Activated CD4-positive, alpha-beta memory T cell treated with anti-CD3 and anti-CD28 coated beads, Interleukin-2, amount 10 ng/mL, durations not matched to agents 7 days and 5 days (primary cell): ENCODE measurements around the gene SSTR1. TPM values are rescaled to one million over a fixed set of nuclear protein-coding genes. Genes with fewer than 3 reads are reported as not detected.
"Not testable (repeated sequence)": the region's sequence is repeated elsewhere in the genome, so short reads cannot be mapped to it uniquely, and the experiment has no call there.

ENCODE experiments used
- CTCF ChIA-PET: fragments of 350-600 bp; sonication (Branson Sonifier 250); formaldehyde crosslinking; loops from one replicate; lab custom pipeline; 2021; ENCODE audit warnings: antibody characterized with exemption, inconsistent platforms; lab: Charles Lee
- POLR2A ChIA-PET: fragments of 350-600 bp; sonication (Branson Sonifier 250); formaldehyde crosslinking; loops from one replicate; lab custom pipeline; 2021; ENCODE audit warnings: antibody characterized with exemption; lab: Charles Lee
- DNase-seq: peaks from one replicate; pipeline ENCODE4 v3.0.0-alpha.2; 2020
- H3K27ac Mint-ChIP-seq: one replicate; pipeline ENCODE4 v1.8.0; 2021; ENCODE audit warnings: mild to moderate bottlenecking, mixed read lengths
- H3K27me3 Mint-ChIP-seq: one replicate; pipeline ENCODE4 v1.8.0; 2021; ENCODE audit warnings: mixed read lengths
- H3K36me3 Mint-ChIP-seq: one replicate; pipeline ENCODE4 v1.8.0; 2021; ENCODE audit warnings: low read depth, mixed read lengths
- H3K4me1 Mint-ChIP-seq: one replicate; pipeline ENCODE4 v1.8.0; 2021; ENCODE audit warnings: mixed read lengths
- H3K4me3 Mint-ChIP-seq: one replicate; pipeline ENCODE4 v1.8.0; 2021; ENCODE audit warnings: mild to moderate bottlenecking, mixed read lengths
- H3K9me3 Mint-ChIP-seq: one replicate; pipeline ENCODE4 v1.8.0; 2021; ENCODE audit warnings: mixed read lengths
- total RNA-seq, 2 experiments: library from RNA; stranded (reverse); gene quantifications; one replicate each; pipeline ENCODE4 v1.2.3, GENCODE V29; 2021

Gene SSTR1
- not detected for total RNA-seq

- ChIA-PET CTCF (no interaction called here), POLR2A (no interaction called here)
- no peaks in the 10 kb centered on the region for H3K9me3 Mint-ChIP-seq
- H3K4me1 Mint-ChIP-seq: peaks cover 8% of the 10 kb centered on the region
- H3K4me3 Mint-ChIP-seq: no peak within 1 kb of the TSS
- peaks cover 4% of the 10 kb centered on the region for H3K36me3 Mint-ChIP-seq
- peaks cover 63% of the 10 kb centered on the region for H3K27me3 Mint-ChIP-seq
- H3K27ac Mint-ChIP-seq: no peak within 1 kb of the TSS
- no peak for DNase-seq
Measured at GRCh38 chr14:38207736-38208617, at the start of gene SSTR1. SSTR1 (plus strand) TSS chr14:38207904; CDS start chr14:38209390, 1,486 bp downstream.

GRCh38 chr14:38158468-38158867 is 49.2 kb upstream of the SSTR1 start:
- CTCF ChIA-PET: no interaction called here
- POLR2A ChIA-PET: no interaction called here

DNA sequence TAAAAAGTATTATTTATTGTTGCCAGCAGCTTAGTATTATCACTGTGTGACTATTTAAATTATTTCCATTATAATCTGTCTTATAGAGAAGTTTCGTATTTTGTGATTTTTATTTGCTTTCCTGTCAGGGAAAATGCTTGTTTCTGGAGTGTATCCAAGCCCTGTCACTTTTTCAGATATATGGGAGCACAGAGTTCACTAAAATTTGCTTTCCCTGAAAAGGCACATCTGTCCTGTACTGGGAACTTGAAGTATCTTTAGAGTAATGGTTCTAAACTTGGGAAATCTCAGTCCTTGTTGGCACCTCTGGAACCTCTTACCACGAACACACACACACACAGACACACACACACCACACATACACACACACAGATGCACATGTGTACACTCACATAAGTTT is 39.3 kb upstream of the SSTR1 start:
- H3K4me1 Mint-ChIP-seq: no peaks in the 10 kb centered on the region
- H3K27me3 Mint-ChIP-seq: peaks cover 6% of the 10 kb centered on the region
- no peak overlapping the region for H3K4me3 Mint-ChIP-seq
- POLR2A ChIA-PET: no interaction called here
- no peak overlapping the region for H3K27ac Mint-ChIP-seq
- H3K9me3 Mint-ChIP-seq: no peaks in the 10 kb centered on the region
- H3K36me3 Mint-ChIP-seq: no peaks in the 10 kb centered on the region
- DNase-seq: no peak
- CTCF ChIA-PET: no interaction called here

More at GRCh38 chr14:38158468-38158867, 49.2 kb upstream of the SSTR1 start:
- no peaks in the 10 kb centered on the region for H3K4me1 Mint-ChIP-seq
- no peak overlapping the region for H3K4me3 Mint-ChIP-seq
- no peaks in the 10 kb centered on the region for H3K9me3 Mint-ChIP-seq
- no peak overlapping the region for H3K27ac Mint-ChIP-seq
- H3K27me3 Mint-ChIP-seq: no peaks in the 10 kb centered on the region
- DNase-seq: no peak
- no peaks in the 10 kb centered on the region for H3K36me3 Mint-ChIP-seq

- ChIA-PET POLR2A (no interaction called here), CTCF (no interaction called here)
- Mint-ChIP-seq H3K9me3 (peaks cover under 1% of the 10 kb centered on the region), H3K36me3 (no peaks in the 10 kb centered on the region), H3K27ac (no peak overlapping the region), H3K27me3 (peaks cover 6% of the 10 kb centered on the region), H3K4me1 (no peaks in the 10 kb centered on the region), H3K4me3 (no peak overlapping the region)
- DNase-seq: no peak
Measured at GRCh38 chr14:38171197-38171596, 36.5 kb upstream of the SSTR1 start.

DNA sequence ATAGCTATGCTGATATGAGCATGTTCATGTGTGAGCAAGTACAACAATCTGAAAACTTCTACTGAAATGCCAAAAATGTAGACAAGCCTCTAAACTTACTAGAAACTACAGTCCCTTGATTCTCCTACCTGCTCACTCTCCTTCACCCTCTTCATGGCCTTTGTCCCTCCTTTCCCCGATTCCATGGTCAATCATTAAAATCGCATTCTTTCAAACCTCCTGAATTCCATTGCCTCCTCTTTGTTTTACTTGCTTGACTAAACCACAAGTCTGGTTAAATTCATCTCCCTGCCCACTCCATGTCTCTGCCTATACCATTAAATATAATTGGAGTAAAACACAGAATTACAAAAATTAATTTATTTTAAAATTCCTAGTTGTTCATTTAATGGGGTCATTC is 33.0 kb upstream of the SSTR1 start:
- H3K36me3 Mint-ChIP-seq: no peaks in the 10 kb centered on the region
- H3K4me3 Mint-ChIP-seq: no peak overlapping the region
- DNase-seq: no peak
- H3K9me3 Mint-ChIP-seq: peaks cover 3% of the 10 kb centered on the region
- H3K27me3 Mint-ChIP-seq: peaks cover 6% of the 10 kb centered on the region
- H3K4me1 Mint-ChIP-seq: no peaks in the 10 kb centered on the region
- ChIA-PET POLR2A (no interaction called here), CTCF (interaction anchor here (0.7 kb wide), 1 partner anchor 907 kb away, joined by 3 read pairs; no protein-coding TSS in a partner anchor)
- H3K27ac Mint-ChIP-seq: no peak overlapping the region

GRCh38 chr14:38175658-38176057 is 32.0 kb upstream of the SSTR1 start:
- no peak overlapping the region for H3K4me3 Mint-ChIP-seq

GRCh38 chr14:38176379-38176778 is 31.3 kb upstream of the SSTR1 start:
- Mint-ChIP-seq H3K27ac (no peak overlapping the region), H3K4me1 (no peaks in the 10 kb centered on the region), H3K27me3 (peaks cover 1% of the 10 kb centered on the region), H3K4me3 (no peak overlapping the region), H3K9me3 (peaks cover 3% of the 10 kb centered on the region), H3K36me3 (no peaks in the 10 kb centered on the region)
- no peak for DNase-seq
- ChIA-PET POLR2A (no interaction called here), CTCF (no interaction called here)

More at GRCh38 chr14:38175658-38176057, 32.0 kb upstream of the SSTR1 start:
- Mint-ChIP-seq H3K9me3 (peaks cover 3% of the 10 kb centered on the region), H3K27ac (no peak overlapping the region), H3K27me3 (peaks cover 6% of the 10 kb centered on the region), H3K4me1 (no peaks in the 10 kb centered on the region), H3K36me3 (no peaks in the 10 kb centered on the region)
- POLR2A ChIA-PET: no interaction called here
- CTCF ChIA-PET: no interaction called here
- no peak for DNase-seq

- Mint-ChIP-seq H3K36me3 (no peaks in the 10 kb centered on the region), H3K4me1 (no peaks in the 10 kb centered on the region), H3K9me3 (no peaks in the 10 kb centered on the region), H3K4me3 (no peak overlapping the region), H3K27ac (no peak overlapping the region), H3K27me3 (peaks cover 2% of the 10 kb centered on the region)
- CTCF ChIA-PET: no interaction called here
- DNase-seq: no peak
- POLR2A ChIA-PET: no interaction called here
Measured at GRCh38 chr14:38184132-38184531, 23.6 kb upstream of the SSTR1 start.

GRCh38 chr14:38185671-38186070 is 22.0 kb upstream of the SSTR1 start:
- CTCF ChIA-PET: no interaction called here
- no peak for DNase-seq
- Mint-ChIP-seq H3K4me1 (no peaks in the 10 kb centered on the region), H3K36me3 (no peaks in the 10 kb centered on the region), H3K9me3 (no peaks in the 10 kb centered on the region), H3K27me3 (peaks cover 2% of the 10 kb centered on the region), H3K4me3 (no peak overlapping the region), H3K27ac (no peak overlapping the region)
- POLR2A ChIA-PET: no interaction called here

GRCh38 chr14:38186216-38186615 is 21.5 kb upstream of the SSTR1 start:
- Mint-ChIP-seq H3K36me3 (no peaks in the 10 kb centered on the region), H3K4me3 (no peak overlapping the region), H3K4me1 (no peaks in the 10 kb centered on the region), H3K9me3 (no peaks in the 10 kb centered on the region), H3K27me3 (peaks cover 2% of the 10 kb centered on the region), H3K27ac (no peak overlapping the region)
- ChIA-PET POLR2A (no interaction called here), CTCF (no interaction called here)
- DNase-seq: no peak

- no peaks in the 10 kb centered on the region for H3K9me3 Mint-ChIP-seq
- no peak for DNase-seq
- H3K36me3 Mint-ChIP-seq: no peaks in the 10 kb centered on the region
- peaks cover 2% of the 10 kb centered on the region for H3K27me3 Mint-ChIP-seq
- H3K4me1 Mint-ChIP-seq: no peaks in the 10 kb centered on the region
- CTCF ChIA-PET: no interaction called here
- H3K27ac Mint-ChIP-seq: no peak overlapping the region
- no peak overlapping the region for H3K4me3 Mint-ChIP-seq
- POLR2A ChIA-PET: no interaction called here
Measured at GRCh38 chr14:38187528-38187927, 20.2 kb upstream of the SSTR1 start.

DNA sequence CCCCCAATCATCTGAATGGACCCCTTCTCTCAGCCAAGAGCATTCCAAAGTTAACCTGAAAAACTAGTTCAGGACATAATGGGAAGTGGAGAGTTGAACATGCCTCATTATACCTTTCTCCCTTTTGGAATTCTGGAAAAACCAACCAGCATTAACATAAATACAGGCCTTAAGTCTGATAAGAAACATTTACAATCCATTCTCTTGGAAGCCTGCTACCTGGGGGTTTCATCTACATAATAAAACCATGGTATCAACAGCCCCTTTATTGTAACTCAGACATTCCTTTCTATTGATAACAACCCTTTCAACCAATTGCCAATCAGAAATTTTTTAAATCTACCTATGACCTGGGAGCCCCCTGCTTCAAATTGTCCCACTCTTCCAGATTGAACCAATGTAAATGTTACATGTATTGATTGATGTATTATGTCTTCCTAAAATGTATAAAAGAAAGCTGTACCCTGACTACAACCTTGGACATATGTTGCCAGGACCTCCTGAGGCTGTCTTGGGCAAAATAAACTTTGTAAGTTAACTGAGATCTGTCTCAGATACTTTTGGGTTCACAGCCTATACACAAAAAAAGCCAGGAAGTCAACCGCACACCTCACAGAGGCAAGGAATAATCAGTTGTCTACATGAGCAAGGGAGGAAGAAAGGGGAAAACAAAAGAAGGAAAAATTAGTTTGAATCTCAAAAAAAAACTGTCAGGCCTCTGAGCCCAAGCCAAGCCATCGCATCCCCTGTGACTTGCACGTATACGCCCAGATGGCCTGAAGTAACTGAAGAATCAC is 17.6 kb upstream of the SSTR1 start:
- POLR2A ChIA-PET: no interaction called here
- no peak overlapping the region for H3K27ac Mint-ChIP-seq

GRCh38 chr14:38190846-38191245 is 16.9 kb upstream of the SSTR1 start:
- CTCF ChIA-PET, H3K4me1 Mint-ChIP-seq, H3K27ac Mint-ChIP-seq, H3K4me3 Mint-ChIP-seq, H3K36me3 Mint-ChIP-seq, DNase-seq, H3K27me3 Mint-ChIP-seq, H3K9me3 Mint-ChIP-seq, POLR2A ChIA-PET: not testable (repeated sequence)

More for the DNA sequence above, 17.6 kb upstream of the SSTR1 start:
- Mint-ChIP-seq H3K9me3 (no peaks in the 10 kb centered on the region), H3K4me1 (no peaks in the 10 kb centered on the region), H3K27me3 (peaks cover 2% of the 10 kb centered on the region), H3K36me3 (no peaks in the 10 kb centered on the region), H3K4me3 (no peak overlapping the region)
- CTCF ChIA-PET: no interaction called here
- no peak for DNase-seq
